Measurements from ENCODE around the gene TMEM107. TPM values are rescaled to one million over a fixed set of nuclear protein-coding genes. Genes with fewer than 3 reads are reported as not detected.

The TMEM107 gene
- total RNA-seq, 2 experiments from 2014 or later, result 34.8 to 37.2 TPM

DNA sequence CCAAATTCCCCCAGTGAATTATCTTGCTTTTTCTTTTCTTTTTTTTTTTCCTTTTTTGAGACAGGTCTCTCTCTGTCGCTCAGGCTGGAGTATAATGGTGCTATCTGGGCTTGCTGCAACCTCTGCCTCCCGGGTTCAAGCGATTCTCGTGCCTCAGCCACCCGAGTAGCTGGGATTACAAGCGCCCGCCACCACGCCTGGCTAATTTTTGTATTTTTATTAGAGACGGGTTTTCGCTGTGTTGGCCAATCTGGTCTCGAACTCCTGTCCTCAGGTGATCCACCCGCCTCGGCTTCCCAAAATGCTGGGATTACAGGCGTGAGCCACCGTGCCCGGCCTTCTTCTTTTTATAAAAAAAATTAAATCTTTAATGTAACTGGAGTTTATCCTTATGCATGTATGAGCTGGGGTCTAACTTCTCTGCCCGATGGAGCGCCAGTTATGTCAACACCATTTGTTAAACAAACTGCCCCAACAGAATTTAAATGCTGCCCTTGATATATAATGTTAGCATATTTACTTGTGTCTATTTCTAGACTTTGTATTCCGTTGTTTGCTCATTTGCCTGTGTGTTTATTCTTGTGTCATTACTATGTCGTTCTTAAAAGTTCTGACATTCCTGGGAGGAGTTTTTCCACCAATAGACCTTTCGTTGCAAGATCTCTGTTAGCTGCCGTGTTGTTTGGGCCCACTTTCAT is 34.7 kb upstream of the TMEM107 start:
- H3K27ac Mint-ChIP-seq, result peak overlapping the region; percentile 99
- ChIA-PET CTCF (interaction anchor here (0.6 to 1.8 kb wide), 15 partner anchors 8 to 173 kb away, joined by 3 to 8 read pairs (median 4); no protein-coding TSS in a partner anchor), POLR2A (interaction anchor here (0.6 to 1.7 kb wide), 6 partner anchors 11 to 91 kb away, joined by 3 to 11 read pairs (median 4); no protein-coding TSS in a partner anchor)
- no peaks in the 10 kb centered on the region for H3K9me3 Mint-ChIP-seq
- H3K27me3 Mint-ChIP-seq, result no peaks in the 10 kb centered on the region
- peaks cover 41% of the 10 kb centered on the region for H3K4me1 Mint-ChIP-seq
- no peak for DNase-seq
- H3K36me3 Mint-ChIP-seq (ENCODE audit: low read depth), result peaks cover 35% of the 10 kb centered on the region
- H3K4me3 Mint-ChIP-seq, result peak overlapping the region; percentile 89

DNA sequence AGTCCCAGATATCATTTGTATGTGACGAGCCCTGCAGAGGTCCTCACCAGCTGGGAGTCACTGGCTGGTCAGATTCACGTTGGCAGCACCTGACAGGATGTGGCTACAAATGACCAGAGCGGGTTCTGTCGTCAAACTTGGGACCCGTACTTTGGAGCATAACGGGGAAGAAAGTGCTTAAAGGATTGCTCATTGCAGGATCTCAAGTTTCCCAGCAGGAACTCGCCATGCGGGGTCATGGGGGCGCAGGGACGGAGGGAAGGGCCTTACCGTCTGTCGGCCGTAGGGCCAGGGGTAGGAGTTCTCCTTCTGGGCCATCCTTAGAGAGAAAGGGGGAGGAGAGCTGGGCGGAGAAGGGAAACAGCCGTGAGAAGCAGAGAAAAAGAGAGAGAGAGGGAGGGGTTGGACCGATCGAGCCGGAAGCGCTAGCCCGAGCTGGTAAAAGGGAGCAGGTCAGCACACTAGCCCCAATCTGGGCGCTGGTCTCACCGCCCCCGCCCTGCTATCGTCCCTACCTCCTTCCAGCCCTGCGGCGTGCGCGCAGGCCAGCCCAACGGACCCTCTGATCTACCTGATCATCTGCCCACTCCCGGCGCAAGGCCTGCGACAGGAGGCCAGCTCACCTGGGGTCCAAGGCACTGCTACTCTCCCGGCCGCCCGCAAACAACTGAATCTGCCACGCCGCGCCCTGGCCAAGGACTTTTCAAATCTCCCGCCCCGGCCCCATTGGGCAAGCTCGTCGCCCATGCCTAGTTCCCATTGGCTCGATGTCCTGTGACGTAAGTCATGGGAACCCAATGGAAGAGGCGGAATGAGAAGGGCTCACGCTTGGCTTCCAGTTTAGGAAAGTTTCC is 34.0 kb upstream of the TMEM107 start, which contains the start of gene AURKB:
Gene AURKB (minus strand): TSS at position 669 of the 854 bp plus-strand sequence. CDS start 351 bp downstream, at position 318.
- DNase-seq, result peak; percentile 97
- peak within 1 kb of the TSS; percentile 99 for H3K27ac Mint-ChIP-seq
- peaks cover 45% of the 10 kb centered on the region for H3K4me1 Mint-ChIP-seq
- peak within 1 kb of the TSS; percentile 89 for H3K4me3 Mint-ChIP-seq
- CTCF ChIA-PET, result interaction anchor here (0.6 to 1.8 kb wide), 21 partner anchors 8 to 174 kb away, joined by 3 to 8 read pairs (median 3); no protein-coding TSS in a partner anchor
- POLR2A ChIA-PET, result interaction anchor here (0.6 to 1.7 kb wide), 6 partner anchors 11 to 90 kb away, joined by 3 to 11 read pairs (median 4); no protein-coding TSS in a partner anchor
- no peaks in the 10 kb centered on the region for H3K9me3 Mint-ChIP-seq
- peaks cover 40% of the 10 kb centered on the region for H3K36me3 Mint-ChIP-seq (ENCODE audit: low read depth)
- no peaks in the 10 kb centered on the region for H3K27me3 Mint-ChIP-seq

DNA sequence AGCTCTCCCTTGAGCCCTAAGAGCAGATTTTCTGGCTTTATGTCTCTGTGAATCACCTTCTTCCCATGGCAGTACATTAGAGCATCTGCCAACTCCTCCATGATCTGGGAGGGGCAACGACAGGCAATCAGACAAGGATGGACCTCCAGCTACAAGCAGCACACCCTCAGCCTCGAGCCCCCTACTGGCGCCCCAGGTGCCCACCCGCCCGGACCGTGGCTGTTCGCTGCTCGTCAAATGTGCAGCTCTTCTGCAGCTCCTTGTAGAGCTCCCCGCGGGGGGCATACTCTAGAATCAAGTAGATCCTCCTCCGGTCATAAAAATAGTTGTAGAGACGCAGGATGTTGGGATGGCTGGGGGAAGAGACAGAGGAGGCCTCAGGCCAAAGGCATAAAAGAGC is 30.4 kb upstream of the TMEM107 start:
- no peak for DNase-seq
- peaks cover 50% of the 10 kb centered on the region for H3K4me1 Mint-ChIP-seq
- H3K4me3 Mint-ChIP-seq, result no peak overlapping the region
- no peaks in the 10 kb centered on the region for H3K27me3 Mint-ChIP-seq
- no peaks in the 10 kb centered on the region for H3K9me3 Mint-ChIP-seq
- ChIA-PET POLR2A (interaction anchor here (0.5 kb wide), 1 partner anchor 870 kb away, joined by 3 read pairs; the partner anchor contains the start of gene ACAP1), CTCF (interaction anchor here (3.0 kb wide), 1 partner anchor 15 kb away, joined by 12 read pairs; no protein-coding TSS in a partner anchor)
- H3K27ac Mint-ChIP-seq, result peak overlapping the region; percentile 57
- peaks cover 62% of the 10 kb centered on the region for H3K36me3 Mint-ChIP-seq (ENCODE audit: low read depth)

DNA sequence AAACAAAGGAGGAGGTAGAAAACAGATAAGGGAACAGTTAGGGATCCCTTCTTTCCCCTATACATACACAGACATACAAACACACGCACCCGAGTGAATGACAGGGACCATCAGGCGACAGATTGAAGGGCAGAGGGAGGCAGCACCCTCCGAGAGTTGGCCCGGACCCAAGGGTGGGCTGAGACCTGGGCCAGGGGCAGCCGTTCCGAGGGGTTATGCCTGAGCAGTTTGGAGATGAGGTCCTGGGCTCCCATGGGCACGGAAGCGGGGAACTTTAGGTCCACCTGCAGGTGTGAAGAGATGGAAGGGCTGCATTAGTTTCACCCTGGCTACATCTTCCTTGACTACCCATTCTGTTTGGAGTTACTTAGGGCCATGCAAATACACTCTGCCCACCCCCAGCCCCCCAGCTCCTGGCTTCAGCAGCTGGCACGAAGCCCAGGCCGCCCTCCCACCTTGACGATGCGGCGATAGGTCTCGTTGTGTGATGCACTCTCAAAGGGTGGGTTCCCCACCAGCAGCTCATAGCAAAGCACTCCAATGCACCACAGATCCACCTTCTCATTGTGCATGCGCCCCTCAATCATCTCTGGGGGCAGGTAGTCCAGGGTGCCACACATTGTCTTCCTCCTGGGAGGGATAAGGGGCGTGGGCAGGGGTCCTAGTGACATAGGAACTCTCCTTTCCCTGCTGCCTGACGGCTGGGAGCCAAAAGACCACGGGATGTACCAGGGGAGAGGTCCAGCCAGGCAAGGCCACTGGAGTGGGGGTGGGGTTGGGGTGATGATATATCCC is 28.8 kb upstream of the TMEM107 start:
- no peaks in the 10 kb centered on the region for H3K27me3 Mint-ChIP-seq
- H3K9me3 Mint-ChIP-seq, result no peaks in the 10 kb centered on the region
- no peak for DNase-seq
- peaks cover 63% of the 10 kb centered on the region for H3K36me3 Mint-ChIP-seq (ENCODE audit: low read depth)
- CTCF ChIA-PET, result interaction anchor here (1.0 to 2.1 kb wide), 6 partner anchors 11 to 67 kb away, joined by 3 to 7 read pairs (median 4); partner anchors contain the start of gene BORCS6
- H3K27ac Mint-ChIP-seq, result no peak overlapping the region
- no peak overlapping the region for H3K4me3 Mint-ChIP-seq
- POLR2A ChIA-PET, result no interaction called here
- H3K4me1 Mint-ChIP-seq, result peaks cover 50% of the 10 kb centered on the region

DNA sequence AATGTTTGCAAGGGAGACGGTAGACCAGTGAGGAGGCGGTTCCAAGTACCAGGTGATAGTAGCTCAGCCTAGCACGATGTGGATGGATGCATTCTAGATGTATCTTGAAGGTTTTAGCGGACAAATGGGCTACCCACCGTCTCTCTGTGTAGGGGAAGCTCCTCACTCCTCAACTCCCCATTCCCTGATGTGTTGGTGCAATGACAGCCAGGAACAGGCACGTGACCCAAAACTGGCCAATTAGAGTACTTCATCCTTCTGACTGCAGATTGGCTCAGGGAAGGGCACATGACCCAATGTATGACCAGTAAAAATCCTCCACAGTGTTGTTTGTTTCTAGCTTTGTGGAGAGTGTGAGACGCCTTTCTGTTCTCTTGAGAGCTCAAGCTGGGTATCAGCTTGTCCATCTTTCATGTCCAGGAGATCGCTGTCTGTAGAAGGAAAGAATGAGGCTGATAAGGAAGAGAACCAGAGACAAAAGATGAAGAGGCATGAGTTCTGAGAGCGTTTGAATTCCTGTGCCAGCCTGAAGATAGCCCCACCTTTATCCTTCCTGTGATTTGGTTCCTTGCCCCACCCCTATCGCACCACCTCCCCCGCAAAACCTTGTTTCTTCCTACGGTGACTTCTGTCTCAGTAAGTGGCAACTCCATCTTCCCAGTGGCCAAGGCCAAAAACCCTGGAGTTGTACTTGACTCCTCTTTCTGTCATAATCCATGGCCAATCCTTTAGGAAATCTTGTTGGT is 16.1 kb upstream of the TMEM107 start:
- no peak overlapping the region for H3K27ac Mint-ChIP-seq
- ChIA-PET CTCF (interaction anchor here (1.0 to 2.9 kb wide), 6 partner anchors 9 to 73 kb away, joined by 3 to 16 read pairs (median 5); partner anchors contain the start of gene ALOXE3), POLR2A (interaction anchor here (0.9 to 2.7 kb wide), 3 partner anchors 18 to 55 kb away, joined by 3 to 8 read pairs (median 5); partner anchors contain the start of genes AURKB and CTC1)
- H3K4me1 Mint-ChIP-seq, result peaks cover 18% of the 10 kb centered on the region
- peak; percentile 80 for DNase-seq
- no peaks in the 10 kb centered on the region for H3K27me3 Mint-ChIP-seq
- H3K9me3 Mint-ChIP-seq, result no peaks in the 10 kb centered on the region
- no peak overlapping the region for H3K4me3 Mint-ChIP-seq
- H3K36me3 Mint-ChIP-seq (ENCODE audit: low read depth), result no peaks in the 10 kb centered on the region

DNA sequence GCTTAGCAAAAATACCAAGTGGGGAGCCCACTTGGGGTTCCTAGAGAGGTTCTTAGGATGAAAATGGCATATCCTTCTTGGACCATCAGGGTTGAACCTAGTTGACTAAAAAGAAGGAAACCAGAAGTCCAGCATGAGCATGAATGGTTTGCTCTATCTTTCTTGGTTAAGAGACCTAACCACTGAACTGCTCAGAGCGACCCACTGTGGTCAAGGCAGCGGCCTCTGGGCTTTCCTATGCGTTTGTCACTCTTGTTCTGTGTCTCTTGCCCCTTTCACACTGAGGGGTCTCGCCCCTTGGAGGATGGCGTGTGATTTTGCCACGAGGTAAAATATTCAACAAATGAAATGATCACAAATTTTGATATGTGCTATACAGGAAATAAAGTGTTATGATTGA is 14.3 kb upstream of the TMEM107 start:
- ChIA-PET CTCF (interaction anchor here (0.6 to 4.0 kb wide), 16 partner anchors 9 to 97 kb away, joined by 3 to 16 read pairs (median 4); partner anchors contain the start of genes ALOXE3, AURKB, CTC1 and HES7), POLR2A (interaction anchor here (0.7 to 2.7 kb wide), 3 partner anchors 17 to 71 kb away, joined by 5 to 10 read pairs (median 8); partner anchors contain the start of gene AURKB)
- H3K27ac Mint-ChIP-seq, result peak overlapping the region; percentile 42
- H3K4me3 Mint-ChIP-seq, result no peak overlapping the region
- H3K4me1 Mint-ChIP-seq, result peaks cover 11% of the 10 kb centered on the region
- H3K27me3 Mint-ChIP-seq, result no peaks in the 10 kb centered on the region
- DNase-seq, result no peak
- no peaks in the 10 kb centered on the region for H3K36me3 Mint-ChIP-seq (ENCODE audit: low read depth)
- no peaks in the 10 kb centered on the region for H3K9me3 Mint-ChIP-seq

DNA sequence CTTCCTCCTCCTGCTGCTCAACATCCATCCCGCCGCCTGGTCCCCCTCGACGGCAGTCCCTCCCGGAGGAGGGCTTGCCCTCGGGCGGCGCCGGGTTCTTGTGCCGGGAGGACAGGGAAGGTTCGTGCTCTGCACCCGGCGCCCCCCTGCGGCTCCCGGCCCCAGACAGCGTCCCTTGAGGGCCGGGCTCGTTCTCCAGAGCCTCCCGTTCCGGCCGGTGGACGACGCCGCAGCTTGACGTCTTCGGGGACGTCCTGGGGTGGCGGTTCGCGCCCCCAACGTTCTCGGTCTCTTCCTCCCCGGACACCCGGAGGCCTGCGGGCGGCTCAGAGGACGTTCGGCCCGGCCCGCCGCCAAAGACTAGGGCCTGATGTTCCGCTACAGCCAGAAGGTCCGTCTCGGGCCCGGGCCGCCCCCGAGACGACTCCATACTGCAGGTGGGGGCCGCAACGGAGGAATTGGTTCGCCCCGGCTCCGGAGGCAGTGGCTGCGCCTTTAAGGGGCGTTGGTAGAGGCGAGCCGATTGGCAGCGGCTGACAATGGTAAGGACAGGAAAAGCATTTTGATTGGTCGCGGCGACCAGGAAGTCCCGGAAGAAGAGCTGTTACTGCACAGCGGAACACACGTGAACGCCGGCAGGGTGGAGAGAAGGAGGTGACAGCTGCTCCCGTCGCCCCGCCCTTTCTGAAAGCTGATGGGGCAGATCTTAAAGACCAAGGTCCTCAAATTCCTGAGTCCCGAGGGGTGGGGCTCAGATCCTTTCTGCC is 13.7 kb upstream of the TMEM107 start, which contains the start of gene BORCS6:
Gene BORCS6 (minus strand): TSS at position 470 of the 767 bp plus-strand sequence. CDS start 40 bp downstream, at position 430.
- Mint-ChIP-seq H3K4me1 (peaks cover 11% of the 10 kb centered on the region), H3K27ac (peak within 1 kb of the TSS; percentile 42), H3K36me3 (ENCODE audit: low read depth) (no peaks in the 10 kb centered on the region), H3K27me3 (no peaks in the 10 kb centered on the region), H3K4me3 (no peak within 1 kb of the TSS), H3K9me3 (no peaks in the 10 kb centered on the region)
- ChIA-PET POLR2A (interaction anchor here (0.6 to 2.7 kb wide), 5 partner anchors 17 to 574 kb away, joined by 3 to 10 read pairs (median 5); partner anchors contain the start of gene AURKB), CTCF (interaction anchor here (0.6 to 4.0 kb wide), 17 partner anchors 9 to 596 kb away, joined by 3 to 16 read pairs (median 4); partner anchors contain the start of genes ALOXE3, AURKB, CTC1 and PFAS)
- peak; percentile 97 for DNase-seq

- DNase-seq, result no peak
- CTCF ChIA-PET, result interaction anchor here (0.9 to 4.0 kb wide), 8 partner anchors 16 to 597 kb away, joined by 3 to 13 read pairs (median 6); partner anchors contain the start of genes AURKB and SLC25A35
- Mint-ChIP-seq H3K9me3 (no peaks in the 10 kb centered on the region), H3K4me1 (peaks cover 14% of the 10 kb centered on the region), H3K36me3 (ENCODE audit: low read depth) (no peaks in the 10 kb centered on the region), H3K4me3 (no peak overlapping the region), H3K27me3 (no peaks in the 10 kb centered on the region), H3K27ac (no peak overlapping the region)
- POLR2A ChIA-PET, result interaction anchor here (1.1 kb wide), 1 partner anchor 32 kb away, joined by 3 read pairs; no protein-coding TSS in a partner anchor
Measured at GRCh38 chr17:8189041-8189710, 13.0 kb upstream of the TMEM107 start.

DNA sequence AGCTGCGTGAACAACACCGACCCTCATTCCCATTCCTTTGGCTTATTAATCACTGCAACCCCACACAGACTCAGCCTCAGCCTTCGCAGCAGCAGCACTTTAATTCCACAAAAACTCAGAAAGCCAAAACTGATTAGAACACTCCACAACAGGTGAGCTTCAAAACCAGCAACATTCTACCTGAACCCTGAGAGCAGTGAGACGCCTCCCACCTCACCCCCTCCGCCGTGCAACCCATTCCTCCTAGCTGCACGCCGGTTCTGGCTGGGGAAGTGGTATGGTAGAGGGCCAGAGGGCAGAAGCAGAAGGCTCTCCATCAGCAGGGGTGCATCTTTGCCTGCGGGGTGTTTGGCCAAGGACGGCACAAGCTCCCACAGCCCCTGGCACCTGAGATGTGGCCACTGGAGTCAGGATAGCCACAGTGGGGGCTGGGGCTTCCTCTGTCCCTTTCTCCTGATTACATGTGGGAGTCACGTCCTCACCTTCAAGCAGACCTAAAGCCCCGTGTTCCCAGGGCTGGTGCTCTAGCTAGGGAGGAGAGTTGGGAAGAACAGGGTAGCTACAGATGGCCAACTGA is 12.2 kb upstream of the TMEM107 start:
- peak; percentile 22 for DNase-seq
- H3K27me3 Mint-ChIP-seq, result no peaks in the 10 kb centered on the region
- no peak overlapping the region for H3K4me3 Mint-ChIP-seq
- CTCF ChIA-PET, result interaction anchor here (0.7 to 4.0 kb wide), 8 partner anchors 15 to 598 kb away, joined by 3 to 13 read pairs (median 8); partner anchors contain the start of genes AURKB and SLC25A35
- POLR2A ChIA-PET, result no interaction called here
- H3K9me3 Mint-ChIP-seq, result no peaks in the 10 kb centered on the region
- peaks cover 18% of the 10 kb centered on the region for H3K4me1 Mint-ChIP-seq
- H3K27ac Mint-ChIP-seq, result no peak overlapping the region
- H3K36me3 Mint-ChIP-seq (ENCODE audit: low read depth), result no peaks in the 10 kb centered on the region
